ENCODE measurements around the gene MYRF.

MYRF gene

GRCh38 chr11:61752117-61752924, at the start of gene MYRF:
TSS of gene MYRF (plus strand) at chr11:61752636. CDS start at chr11:61752745, 109 bp downstream.
- DNase-seq (ENCODE audit: low read depth in 2 of 2), result no peak

- DNase-seq (ENCODE audit: low read depth in 2 of 2), result no peak
Observed at GRCh38 chr11:61702701-61703312, 49.6 kb upstream of the MYRF start.

DNA sequence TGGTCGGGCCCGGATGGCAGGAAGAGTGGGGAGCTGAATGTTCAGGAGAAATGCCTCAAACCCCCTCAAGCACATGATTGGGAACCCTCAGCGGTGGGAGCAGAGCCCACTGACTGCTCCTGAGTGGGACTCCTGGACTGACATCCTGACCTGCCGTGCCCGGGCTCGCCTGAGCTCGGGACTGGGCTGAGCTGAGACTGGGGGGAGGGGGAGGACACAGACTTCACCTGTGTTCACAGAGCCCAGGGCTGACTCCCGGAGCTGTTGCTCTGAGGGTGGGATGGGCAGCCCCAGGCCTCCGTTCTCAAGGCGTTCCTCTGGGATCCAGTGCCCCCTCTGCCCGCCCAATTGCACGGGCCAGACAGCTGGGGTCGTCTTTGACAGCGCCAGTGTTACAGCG, 47.6 kb upstream of the MYRF start:
- DNase-seq (ENCODE audit: low read depth in 2 of 2), result no peak

- no peak for DNase-seq (ENCODE audit: low read depth in 2 of 2)
Observed at GRCh38 chr11:61706452-61707400, 45.7 kb upstream of the MYRF start.

DNA sequence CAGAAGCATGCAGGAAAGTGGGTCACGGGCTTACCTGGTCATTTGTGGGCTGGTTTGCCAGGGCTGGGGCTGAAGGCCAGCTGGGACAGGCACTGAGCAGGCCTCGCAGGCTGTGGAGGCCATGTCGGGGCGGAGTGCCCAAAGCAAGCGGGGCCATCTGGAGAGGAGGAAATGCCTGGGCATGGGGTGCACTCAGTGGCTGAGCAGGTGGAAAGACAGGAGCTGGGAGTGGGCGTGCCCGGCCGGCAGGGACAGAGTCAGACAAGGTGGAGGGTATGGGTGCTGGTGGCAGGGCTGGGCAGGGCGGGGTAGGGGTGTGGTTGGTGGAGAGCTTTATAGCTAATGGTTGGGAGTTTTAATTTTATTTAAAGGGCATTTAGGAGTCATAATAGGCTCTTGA, 44.9 kb upstream of the MYRF start:
- DNase-seq (ENCODE audit: low read depth in 2 of 2), result no peak

GRCh38 chr11:61709110-61709509, 43.3 kb upstream of the MYRF start:
- DNase-seq (ENCODE audit: low read depth in 2 of 2), result no peak

DNA sequence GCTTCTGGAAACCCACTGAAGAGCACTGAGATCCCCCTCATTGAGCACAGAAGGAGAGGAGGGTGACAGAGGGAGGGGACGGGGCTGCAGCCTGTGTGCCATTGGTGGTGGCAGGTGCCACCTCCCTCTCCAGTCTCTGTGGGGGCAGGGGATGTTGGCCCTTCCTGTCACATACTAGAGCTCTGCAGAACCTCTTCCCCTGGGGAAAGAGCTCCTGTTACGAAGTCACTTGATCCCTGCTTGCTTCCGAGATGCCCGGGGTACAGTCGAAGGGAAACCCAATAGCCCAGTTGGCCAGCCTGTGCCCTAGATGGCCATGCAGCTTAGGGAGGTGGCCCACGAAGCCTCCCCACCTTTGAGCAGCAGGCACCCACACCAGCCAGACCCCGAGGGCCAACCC, 42.9 kb upstream of the MYRF start:
- no peak for DNase-seq (ENCODE audit: low read depth in 2 of 2)

GRCh38 chr11:61710019-61710418, 42.4 kb upstream of the MYRF start:
- DNase-seq (ENCODE audit: low read depth in 2 of 2), result no peak

DNA sequence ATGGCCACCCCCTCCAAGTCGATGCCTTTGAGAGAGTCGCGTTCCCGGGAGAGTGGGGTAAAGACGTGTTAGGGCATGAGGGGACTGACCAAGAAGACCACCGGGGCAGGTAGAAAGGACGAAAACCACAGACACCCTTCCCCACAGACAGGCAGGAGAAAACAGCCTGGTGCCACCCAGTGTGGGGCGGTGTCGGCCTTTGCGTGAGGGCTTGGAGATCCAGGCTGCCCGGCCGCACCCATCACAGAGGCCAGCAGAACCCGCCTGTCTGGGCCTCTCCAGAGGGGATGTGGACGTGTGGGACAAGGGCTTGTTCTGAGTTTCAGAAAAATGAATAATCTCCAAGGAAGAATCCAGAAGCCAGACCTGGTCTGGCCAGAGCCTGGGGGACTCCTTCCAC, 41.4 kb upstream of the MYRF start:
- no peak for DNase-seq (ENCODE audit: low read depth in 2 of 2)

- DNase-seq (ENCODE audit: low read depth in 2 of 2), result no peak
Observed at GRCh38 chr11:61711498-61711897, 40.9 kb upstream of the MYRF start.

DNA sequence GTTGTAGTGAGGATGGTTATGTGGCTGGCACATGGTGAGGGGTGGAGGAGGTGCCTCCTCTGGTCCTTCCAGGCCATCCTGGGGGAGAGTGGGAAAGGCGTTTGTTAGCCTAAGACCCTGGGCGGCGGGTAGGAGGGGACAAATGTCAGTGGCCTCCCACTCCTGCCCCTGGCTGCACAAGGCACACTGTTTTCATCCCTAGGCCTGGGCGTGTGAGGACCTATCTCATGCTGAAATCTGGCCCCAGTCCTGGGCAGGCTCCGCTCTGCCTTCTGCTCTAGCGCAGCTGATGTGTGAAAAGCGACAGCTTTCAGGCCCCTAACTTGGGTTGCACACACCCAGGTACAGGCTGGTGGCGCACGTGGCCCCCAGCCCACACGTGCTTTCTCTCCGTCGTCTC, 40.1 kb upstream of the MYRF start:
- no peak for DNase-seq (ENCODE audit: low read depth in 2 of 2)

- DNase-seq (ENCODE audit: low read depth in 2 of 2), result no peak
Observed at GRCh38 chr11:61712846-61713245, 39.6 kb upstream of the MYRF start.

GRCh38 chr11:61713464-61713863, 39.0 kb upstream of the MYRF start:
- no peak for DNase-seq (ENCODE audit: low read depth in 2 of 2)

- no peak for DNase-seq (ENCODE audit: low read depth in 2 of 2)
Observed at GRCh38 chr11:61713906-61714305, 38.5 kb upstream of the MYRF start.

GRCh38 chr11:61714316-61714715, 38.1 kb upstream of the MYRF start:
- no peak for DNase-seq (ENCODE audit: low read depth in 2 of 2)

DNA sequence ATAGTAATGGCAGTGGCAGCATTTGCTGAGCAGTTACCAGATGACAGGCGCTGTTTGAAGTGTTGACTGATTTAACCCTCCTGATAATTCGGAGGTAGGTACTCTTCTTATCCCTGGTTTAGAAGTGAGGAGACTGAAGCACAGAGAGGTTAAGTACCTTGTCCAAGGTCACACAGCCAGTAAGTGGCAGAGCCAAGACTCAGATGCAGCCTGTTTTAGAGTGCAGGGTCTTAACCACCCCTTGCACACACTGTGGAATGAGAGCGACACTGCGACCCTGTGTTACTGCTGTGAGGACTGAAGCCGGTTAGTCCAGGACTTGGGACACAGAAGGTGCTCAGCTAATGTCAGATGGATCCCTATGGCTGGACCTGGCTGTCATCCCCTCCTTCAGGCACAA, 37.5 kb upstream of the MYRF start:
- DNase-seq (ENCODE audit: low read depth in 2 of 2), result no peak

- no peak for DNase-seq (ENCODE audit: low read depth in 2 of 2)
Observed at GRCh38 chr11:61715867-61716266, 36.6 kb upstream of the MYRF start.

- no peak for DNase-seq (ENCODE audit: low read depth in 2 of 2)
Observed at GRCh38 chr11:61716478-61717285, 35.8 kb upstream of the MYRF start.

GRCh38 chr11:61717286-61718033, 35.0 kb upstream of the MYRF start:
- no peak for DNase-seq (ENCODE audit: low read depth in 2 of 2)

DNA sequence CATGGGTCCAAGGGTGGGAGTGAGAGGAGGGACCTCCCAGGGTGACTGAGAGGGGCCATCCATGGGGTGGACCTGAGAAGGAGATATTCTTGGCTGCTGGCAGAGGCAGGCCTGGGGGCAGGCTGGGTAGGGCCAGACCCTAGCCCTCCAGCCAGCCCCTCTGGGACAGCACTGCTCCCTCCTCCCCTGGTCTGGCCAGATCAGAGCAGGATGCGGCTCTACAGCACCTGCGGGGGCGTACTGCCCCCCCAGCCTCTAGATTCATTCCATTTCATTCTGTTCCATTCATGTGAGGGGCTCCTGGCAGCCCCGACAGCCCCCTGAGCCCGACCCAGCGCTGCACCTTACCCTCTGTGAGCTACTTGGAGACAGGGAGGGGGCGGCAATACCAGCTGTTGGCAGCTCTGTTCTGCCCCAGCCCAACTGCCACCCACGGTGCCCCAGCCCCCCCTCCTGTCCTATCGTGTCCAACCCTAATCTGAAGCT, 34.3 kb upstream of the MYRF start:
- DNase-seq (ENCODE audit: low read depth in 2 of 2), result no peak
